ENCODE results near the gene RAVER2. TPM values are rescaled to one million over a fixed set of nuclear protein-coding genes. Genes with fewer than 3 reads are reported as not detected.
A peak's percentile ranks its signal among the peaks of the same experiment; 100 is the strongest.
"Not testable (repeated sequence)": the region's sequence is repeated elsewhere in the genome, so short reads cannot be mapped to it uniquely, and the experiment has no call there.

Gene RAVER2
- 22.9 TPM for total RNA-seq

DNA sequence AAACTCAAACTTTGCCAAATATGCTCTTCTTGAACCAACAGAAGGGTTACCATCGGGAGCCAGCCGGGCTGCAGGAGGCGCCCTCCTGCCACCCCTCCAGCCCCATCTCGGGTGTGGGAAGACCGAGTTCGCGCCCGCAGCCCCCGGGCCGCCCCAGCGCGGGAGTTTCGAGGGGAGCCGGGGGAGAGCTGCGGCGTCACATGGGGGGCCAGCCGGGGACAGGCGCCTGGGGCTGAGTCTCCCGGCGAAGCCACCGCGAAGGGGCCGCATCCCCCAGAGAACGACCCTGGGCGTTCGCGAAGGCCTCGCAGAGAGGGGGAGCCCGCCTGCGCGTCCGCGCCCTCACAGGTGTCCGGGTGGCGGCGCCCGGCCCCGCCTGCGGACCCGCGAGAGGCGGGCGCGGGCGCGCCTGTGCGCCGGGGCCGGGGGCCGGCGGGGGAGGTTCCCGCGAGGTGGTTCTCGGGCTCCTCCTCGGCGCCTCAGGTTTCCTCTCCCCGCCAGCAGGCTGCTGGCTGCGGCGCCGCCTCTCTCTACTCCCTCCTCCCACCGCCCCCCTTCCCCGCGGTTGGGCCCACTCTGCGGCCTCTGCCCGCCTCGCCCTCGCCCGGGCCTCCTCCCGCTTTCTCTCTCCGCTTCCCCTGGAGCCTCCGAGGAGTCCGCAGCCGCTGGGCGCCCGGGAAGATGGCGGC is at the start of gene RAVER2:
TSS of gene RAVER2 (plus strand) at position 584 of the 689 bp plus-strand sequence. CDS start at position 682, 98 bp downstream.
- DNase-seq = peak; percentile 30

DNA sequence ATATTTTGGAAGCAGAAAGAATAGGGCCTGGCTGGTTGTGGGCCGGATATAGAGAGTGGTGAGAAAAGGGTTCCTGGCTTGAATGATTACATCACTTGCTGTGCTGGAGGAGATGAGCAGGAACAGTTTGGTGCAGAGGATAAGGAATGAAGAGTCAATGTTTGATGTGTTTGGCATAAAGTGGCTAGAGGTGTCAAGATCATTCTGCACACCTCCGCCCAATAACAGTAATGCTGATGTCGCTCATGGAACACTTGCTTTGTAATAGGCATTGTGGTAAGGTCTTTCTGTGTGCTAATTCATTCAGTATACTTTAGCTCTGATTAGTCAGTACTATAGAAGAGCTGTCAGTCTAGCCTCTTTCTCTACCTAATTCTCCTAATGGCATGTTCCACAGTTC is 48.0 kb upstream of the RAVER2 start:
- DNase-seq = no peak

DNA sequence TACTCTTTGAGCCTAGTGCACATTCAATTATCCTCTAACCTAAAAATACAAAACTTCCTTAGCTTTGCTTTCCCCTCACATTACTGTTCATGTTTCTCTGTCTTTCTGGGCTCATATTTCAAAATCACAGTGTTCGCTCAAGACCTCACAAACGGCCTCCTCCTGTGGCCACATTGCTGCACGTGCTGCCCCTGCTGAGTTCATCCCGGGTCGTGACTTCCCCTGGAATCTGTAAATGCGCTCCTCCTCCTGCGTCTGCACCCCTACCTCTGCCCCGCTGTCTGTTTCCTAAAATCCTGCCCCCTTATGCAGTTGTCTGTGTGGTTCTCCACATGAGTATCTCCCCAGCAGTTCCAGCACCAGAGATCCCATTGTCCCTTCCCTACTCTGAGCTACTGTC is 45.5 kb upstream of the RAVER2 start:
- no peak for DNase-seq

DNA sequence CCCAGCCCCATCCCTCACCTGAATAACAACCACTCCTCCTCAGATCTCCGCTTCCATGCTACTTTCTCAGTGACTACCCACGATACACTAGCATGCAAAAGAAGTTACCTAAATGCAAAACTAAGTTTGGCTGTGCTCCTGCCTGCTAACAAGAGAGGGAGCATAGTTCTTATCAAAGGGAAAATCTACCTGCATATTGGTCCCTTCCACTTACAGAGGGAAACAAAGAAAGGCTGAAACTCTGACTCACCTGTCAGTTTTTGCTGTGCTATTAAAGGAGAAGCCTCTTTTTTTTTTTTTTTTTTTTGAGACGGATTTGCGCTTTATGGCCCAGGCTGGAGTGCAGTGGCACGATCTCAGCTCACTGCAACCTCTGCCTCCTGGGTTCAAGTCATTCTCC is 43.8 kb upstream of the RAVER2 start:
- DNase-seq = no peak

DNA sequence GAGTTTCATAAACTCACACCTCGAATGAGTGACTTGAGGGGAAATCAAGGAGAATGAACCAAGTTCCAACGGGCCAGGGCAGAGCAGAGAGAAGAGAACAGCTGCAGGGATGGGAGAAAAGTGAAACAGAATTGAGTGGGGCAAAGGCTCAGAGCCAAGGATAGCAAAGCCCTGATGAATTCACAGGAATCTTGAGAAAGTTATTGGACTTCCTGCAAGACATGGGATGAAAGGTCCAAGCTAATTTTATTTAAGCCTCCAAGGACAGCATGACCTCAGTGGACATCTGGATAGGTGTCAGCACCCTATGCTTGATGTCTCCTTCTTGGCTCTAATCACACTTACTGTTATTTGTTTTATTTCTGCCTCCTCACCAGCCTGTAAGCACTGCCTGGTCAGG is 43.0 kb upstream of the RAVER2 start:
- DNase-seq = no peak

DNA sequence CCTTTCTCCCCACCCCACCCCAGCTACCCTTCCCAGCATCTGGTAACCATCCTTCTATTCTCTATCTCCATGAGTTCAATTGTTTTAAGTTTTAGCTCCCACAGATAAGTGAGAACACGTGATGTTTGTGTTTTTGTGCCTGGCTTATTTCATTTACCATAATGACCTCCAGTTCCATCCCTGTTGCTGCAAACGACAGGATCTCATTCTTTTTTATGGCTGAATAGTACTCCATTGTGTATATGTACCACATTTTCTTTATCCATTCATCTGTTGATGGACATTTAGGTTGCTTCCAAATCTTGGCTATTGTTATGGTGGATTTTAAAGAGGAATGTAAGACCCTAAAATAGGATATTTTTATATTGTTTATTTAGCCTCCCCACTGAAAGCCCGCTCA is 42.2 kb upstream of the RAVER2 start:
- DNase-seq = not testable (repeated sequence)

- DNase-seq = no peak
Measured at GRCh38 chr1:64703600-64703999, 41.3 kb upstream of the RAVER2 start.

DNA sequence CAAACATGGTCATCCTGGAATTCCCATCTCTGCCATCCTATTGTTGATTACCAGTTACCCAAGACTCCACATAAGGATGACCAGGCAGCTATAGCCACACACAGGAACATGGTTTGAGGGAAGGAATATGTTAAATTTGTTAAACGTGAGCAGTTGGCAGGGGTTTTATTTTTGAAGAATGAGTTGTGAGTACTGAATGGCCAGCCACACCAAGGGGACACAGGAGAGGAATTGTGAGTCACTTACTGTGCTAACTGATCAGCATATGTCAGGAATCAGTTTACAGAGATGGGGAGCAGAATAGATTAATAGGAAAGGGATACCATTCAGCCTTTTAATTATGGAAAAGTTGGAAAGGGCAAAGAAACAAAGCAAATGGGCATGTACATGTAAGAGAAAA is 39.3 kb upstream of the RAVER2 start:
- DNase-seq = no peak

GRCh38 chr1:64711266-64711665 is 33.6 kb upstream of the RAVER2 start:
- DNase-seq = no peak

DNA sequence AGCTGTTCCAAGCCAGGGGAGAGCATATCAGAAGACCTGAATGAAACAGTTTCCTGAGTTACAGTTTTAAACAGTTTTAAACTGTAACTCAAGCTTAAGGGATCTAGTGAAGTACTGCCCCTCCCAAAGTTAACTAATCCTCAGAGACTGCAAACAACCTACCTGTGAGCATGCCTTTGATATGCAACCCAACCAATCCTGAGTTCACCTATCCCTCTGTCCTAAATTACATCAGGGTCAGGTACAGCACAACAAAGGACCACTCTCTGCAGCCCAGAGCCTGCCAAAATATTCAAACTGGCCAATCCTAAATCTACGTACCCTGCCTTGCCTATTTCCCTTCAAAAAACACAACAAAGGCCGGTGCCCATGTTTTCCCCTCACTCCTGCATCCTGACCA is 32.8 kb upstream of the RAVER2 start:
- no peak for DNase-seq

DNA sequence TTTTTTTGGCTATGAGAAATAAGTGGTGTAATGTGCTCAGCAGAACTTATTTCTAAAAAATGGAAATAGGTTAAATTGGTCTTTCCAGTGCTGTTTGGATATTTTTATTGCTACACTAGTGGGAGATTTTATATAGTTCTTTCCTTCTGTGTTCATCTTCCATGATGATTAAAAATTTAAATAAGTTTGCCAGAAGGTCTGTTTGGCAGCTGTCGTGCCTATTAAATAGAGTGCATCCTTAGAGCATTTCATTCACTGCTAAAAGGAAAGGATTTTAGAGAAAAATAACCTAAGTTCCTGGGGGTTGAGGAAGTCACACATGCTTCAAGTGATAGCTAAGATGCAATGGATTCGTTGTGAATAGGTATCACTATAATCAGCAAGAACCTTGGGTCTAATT is 29.7 kb upstream of the RAVER2 start:
- DNase-seq = no peak

GRCh38 chr1:64721135-64721534 is 23.7 kb upstream of the RAVER2 start:
- no peak for DNase-seq

DNA sequence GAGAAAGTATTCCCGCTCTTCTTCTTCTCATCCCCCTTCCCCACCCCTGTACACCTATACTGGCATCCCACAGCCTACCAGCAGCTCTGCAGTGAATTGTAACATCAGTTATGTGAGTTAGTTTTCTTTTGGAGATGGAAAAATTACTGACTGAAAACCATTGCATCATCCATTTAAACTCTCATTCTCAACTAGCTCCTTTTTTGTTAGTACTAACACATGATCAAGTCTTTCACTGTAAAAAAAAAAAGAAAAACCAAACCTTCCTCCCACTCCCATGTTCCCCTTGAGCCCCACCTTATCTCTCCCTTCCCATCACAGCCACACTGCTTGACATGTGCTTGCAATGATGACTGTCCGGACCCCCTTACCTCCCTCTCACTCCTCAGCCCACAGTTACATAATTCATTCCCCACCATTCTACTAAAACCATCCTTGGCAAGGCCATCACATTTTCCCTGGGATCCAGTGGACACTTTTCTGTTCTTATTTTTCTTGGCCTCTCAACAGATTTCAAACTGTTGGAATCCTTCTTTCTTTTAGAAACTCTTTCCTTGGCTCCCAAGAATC is 23.2 kb upstream of the RAVER2 start:
- DNase-seq = no peak

DNA sequence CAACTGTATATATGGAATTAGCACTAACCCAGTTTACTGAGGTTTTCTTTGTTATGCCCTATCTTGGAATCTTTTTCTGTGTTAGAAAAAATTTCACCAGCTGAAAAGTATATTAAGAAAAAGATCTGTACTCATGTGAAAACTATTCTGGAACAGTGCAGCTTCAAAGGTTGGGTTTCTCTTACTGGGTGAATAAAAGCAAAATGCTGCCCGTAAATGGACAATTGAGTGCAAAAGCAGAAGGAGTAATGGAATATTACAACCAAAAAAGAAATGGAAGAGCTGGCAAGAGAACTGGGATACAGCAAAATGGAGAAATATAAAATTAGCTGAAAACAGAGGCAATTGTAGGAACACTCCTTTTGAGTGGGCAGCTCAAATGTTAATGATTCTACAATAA is 17.0 kb upstream of the RAVER2 start:
- DNase-seq = no peak

DNA sequence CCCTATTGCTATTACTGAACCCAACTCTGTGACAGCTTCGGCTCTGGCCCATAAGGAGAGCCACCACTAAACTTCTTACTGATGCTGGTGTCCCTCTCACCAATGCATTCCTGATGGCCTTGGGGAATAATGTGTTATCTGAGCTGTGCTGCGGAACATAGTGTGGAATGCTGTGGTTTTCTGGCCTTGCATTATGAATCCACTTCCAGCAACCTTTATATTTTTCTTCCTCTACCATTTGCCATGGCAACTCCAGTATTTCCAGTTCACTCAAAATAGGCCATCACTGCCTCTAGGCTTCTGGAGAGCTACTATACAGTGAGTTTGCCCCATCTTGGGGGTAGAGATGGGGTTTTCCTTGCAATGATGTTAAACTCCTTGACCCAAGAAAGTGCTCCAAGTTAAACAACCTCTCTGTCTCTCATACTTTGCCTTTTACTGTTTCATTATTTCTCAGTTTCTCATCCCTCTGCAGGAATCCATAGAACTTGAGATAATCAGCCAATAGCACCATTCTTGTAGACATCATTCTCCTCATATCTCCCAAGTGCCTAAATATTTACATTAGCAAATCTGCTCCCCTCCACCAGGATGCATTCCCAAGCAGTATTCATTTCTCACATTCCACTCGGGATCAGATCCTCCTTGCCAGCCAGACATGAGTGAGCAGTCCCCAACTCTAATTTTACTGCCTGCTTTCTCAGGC is 11.1 kb upstream of the RAVER2 start:
- DNase-seq = no peak

DNA sequence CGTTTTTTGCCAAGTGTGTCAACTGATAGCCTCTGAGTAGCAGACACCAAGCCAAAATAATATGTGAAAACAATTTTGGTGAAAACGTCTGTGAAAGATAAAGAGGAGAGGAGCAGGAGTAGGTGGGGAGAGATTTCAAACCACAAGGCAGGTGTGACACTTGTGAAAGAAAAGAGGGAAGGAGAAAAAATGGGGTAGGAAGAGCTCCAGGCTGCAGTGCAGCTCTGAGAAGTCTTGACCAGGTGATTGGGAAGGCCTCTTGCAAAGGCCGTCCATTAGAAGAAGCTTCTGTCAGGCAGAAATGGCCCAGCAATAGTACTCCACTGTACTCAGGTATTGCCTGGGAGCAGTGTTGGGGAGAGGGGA is 10.6 kb upstream of the RAVER2 start:
- no peak for DNase-seq

- not testable (repeated sequence) for DNase-seq
Measured at GRCh38 chr1:64740687-64741086, 4.2 kb upstream of the RAVER2 start.

DNA sequence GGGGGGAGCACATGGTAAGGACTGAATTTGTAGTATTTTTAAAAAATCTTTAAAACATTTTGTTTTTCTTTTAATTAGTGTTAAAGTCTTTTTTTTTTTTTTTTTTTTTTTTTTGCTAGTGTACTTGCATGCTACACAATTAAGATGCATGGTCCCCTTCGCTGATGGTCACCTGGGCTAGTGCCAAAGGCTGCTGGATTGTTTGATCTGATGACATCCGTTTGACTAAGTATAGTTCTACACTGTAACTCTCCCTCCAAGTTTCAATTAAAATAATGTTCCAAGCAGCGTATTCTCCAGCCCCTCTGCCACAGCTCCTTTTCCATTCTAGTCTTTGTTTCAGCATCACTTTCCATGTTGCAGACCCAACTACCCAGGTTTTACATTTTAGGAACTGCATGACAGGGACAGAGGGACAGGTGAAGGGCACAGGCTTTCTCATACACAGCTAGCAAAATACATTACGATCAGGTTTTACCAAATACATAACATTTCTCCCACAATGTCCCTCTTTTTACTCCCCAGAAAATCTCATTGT is 852 bp upstream of the RAVER2 start:
- DNase-seq = no peak

- DNase-seq = peak; percentile 2
Measured at GRCh38 chr1:64745181-64745985, 508 bp downstream of the RAVER2 start.

- DNase-seq = no peak
Measured at GRCh38 chr1:64745986-64746940, 1.4 kb downstream of the RAVER2 start.

- DNase-seq = no peak
Measured at GRCh38 chr1:64748222-64748621, 3.3 kb downstream of the RAVER2 start.

DNA sequence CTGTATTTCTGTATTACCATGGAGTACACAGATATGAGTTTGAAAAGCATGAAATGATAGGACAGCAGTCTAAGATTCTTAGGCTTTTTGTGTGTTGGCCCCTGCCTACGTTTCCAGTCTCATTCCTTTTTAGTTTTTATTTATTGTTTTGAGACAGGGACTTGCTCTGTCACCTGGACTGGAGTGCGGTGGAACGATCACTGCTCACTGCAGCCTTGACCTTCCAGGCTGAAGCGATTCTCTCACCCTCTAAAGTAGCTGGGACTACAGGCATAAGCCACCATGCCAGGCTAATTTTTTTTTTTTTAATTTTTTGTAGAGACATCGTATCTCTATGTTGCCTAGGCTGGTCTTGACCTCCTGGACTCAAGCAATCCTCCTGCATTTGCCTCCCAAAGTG is 3.8 kb downstream of the RAVER2 start:
- DNase-seq = no peak

Data from occipital lobe (tissue), 2 donors.